Left lung (tissue), 10 donors: Measurements from ENCODE around the gene APMAP. TPM values are rescaled to one million over a fixed set of nuclear protein-coding genes. Genes with fewer than 3 reads are reported as not detected.
A peak's percentile ranks its signal among the peaks of the same experiment; 100 is the strongest.

Source experiments
- ATAC-seq: fragments of 200-7000 bp; cut with Tn5 transposase; one replicate; pipeline ENCODE4 v1.9.1; 2020; ENCODE audit warnings: moderate library complexity
- DNase-seq, 4 donors: peaks; one replicate each; pipeline ENCODE4 v3.0.0-alpha.2; 2013 to 2020
- H3K27ac ChIP-seq, 2 donors: fragments of 200-600 bp; sonication (generic) in 1 of 2; one replicate each; pipeline versions ENCODE4 v1.5.0 to v1.8.0; 2020 to 2021
- H3K27me3 ChIP-seq, 2 donors: fragments of 200-600 bp; sonication (generic) in 1 of 2; one replicate each; pipeline versions ENCODE4 v1.5.0 to v1.8.0; 2020 to 2021
- H3K36me3 ChIP-seq, 2 donors: fragments of 200-600 bp; sonication (generic) in 1 of 2; one replicate each; pipeline versions ENCODE4 v1.5.0 to v1.8.0; 2020 to 2021
- H3K4me1 ChIP-seq, 2 donors: fragments of 200-600 bp; one replicate each; pipeline ENCODE4 v1.8.0; 2021
- H3K4me3 ChIP-seq, 2 donors: fragments of 200-600 bp; sonication (generic) in 1 of 2; one replicate each; pipeline versions ENCODE4 v1.5.0 to v1.8.0; 2020 to 2021; ENCODE audit warnings: mild to moderate bottlenecking in 1 of 2
- H3K9me3 ChIP-seq, 2 donors: fragments of 200-600 bp; sonication (generic) in 1 of 2; one replicate each; pipeline versions ENCODE4 v1.5.0 to v1.8.0; 2020 to 2021
- intact Hi-C, 2 donors: fragments of 100-400 bp; cut with DNase I; formaldehyde crosslinking; loops; one replicate each; pipeline versions ENCODE4 v1.11.2 to v1.14.2; 2022
- polyA plus RNA-seq, 6 donors: library from polyadenylated mRNA; unstranded; fragments of 120-200 nt; gene quantifications; one replicate each; pipeline ENCODE4 v1.2.1, GENCODE V29; 2013; ENCODE audit not compliant: insufficient read length in 6 of 6
- total RNA-seq, 2 donors: library from RNA; stranded (reverse); fragmentation: NEBNext Ultra II Directional; extraction: Animal tissue kit (Norgen Biotek cat#: 25700); gene quantifications; one replicate each; pipeline ENCODE4 v1.2.1, GENCODE V29; 2021
- TF ChIP-seq, protein P1 (sequence below), 2 donors: fragments of 200-600 bp; sonication (generic) in 1 of 2; IDR thresholded peaks; one replicate each; pipeline versions ENCODE4 v1.5.0 to v1.8.0; 2021; ENCODE audit warnings: antibody characterized with exemption in 2 of 2
- donor health status: DM: no; HTN: yes; CAD: no.
- donor health status: DM: no; HTN: no; CAD: no.

APMAP gene
- total and polyA plus RNA-seq, 8 donors = 76.2 to 90.2 (median 83.1) TPM

DNA sequence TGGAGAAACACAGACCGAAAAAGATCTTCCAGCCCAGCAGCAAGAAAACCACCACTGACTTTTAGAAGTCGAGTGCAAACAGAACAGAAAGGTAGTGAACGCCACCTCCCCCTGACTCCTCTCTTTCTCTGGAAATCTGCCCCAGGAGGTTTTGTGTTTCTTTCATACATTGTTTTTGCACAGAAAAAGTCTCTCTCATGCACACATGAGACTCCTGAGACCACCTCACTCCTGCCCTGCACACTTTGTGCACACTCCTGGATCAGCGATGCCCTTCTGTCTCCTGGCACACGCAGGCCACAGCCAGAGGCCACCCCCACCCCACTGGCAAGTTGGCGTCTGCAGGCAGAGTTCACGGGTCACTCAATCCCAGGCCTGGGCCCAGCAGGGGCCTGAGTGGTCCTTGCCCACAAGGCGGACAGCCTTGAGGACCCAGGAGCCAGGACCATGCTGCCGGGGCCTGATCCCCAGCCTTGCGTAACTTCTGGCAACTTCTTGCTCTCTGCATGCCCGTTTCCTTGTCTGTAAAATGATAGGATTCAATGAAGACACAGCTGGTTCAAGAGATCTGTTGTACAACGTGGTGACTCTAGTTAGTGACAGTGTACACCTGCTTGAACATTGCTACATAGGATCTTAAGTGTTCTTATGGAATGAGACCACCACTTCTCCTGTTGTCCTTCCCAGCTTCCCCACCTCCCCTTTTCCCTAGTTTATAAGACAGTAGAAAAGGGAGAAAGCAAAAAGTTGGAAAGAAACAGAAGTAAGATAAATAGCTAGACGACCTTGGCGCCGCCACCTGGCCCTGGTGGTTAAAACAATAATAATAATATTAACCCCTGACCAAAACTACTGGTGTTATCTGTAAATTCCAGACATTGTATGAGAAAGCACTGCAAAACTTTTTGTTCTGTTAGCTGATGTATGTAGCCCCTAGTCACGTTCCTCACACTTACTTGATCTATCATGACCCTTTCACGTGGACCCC lies 73.7 kb downstream of the APMAP start:
- intact Hi-C loops = no loop called here
- no peaks in the 10 kb centered on the region for H3K36me3 ChIP-seq
- peaks cover 0 to 5% of the 10 kb centered on the region in 2 donors for H3K27me3 ChIP-seq
- H3K4me1 ChIP-seq = peaks cover 6 to 8% of the 10 kb centered on the region in 2 donors
- H3K27ac ChIP-seq = no peak overlapping the region
- no peaks in the 10 kb centered on the region for H3K9me3 ChIP-seq
- TF ChIP-seq, protein P1, sequence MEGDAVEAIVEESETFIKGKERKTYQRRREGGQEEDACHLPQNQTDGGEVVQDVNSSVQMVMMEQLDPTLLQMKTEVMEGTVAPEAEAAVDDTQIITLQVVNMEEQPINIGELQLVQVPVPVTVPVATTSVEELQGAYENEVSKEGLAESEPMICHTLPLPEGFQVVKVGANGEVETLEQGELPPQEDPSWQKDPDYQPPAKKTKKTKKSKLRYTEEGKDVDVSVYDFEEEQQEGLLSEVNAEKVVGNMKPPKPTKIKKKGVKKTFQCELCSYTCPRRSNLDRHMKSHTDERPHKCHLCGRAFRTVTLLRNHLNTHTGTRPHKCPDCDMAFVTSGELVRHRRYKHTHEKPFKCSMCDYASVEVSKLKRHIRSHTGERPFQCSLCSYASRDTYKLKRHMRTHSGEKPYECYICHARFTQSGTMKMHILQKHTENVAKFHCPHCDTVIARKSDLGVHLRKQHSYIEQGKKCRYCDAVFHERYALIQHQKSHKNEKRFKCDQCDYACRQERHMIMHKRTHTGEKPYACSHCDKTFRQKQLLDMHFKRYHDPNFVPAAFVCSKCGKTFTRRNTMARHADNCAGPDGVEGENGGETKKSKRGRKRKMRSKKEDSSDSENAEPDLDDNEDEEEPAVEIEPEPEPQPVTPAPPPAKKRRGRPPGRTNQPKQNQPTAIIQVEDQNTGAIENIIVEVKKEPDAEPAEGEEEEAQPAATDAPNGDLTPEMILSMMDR (IDR thresholded peaks at IDR 0.05) = peak in 1 of 2 donors; percentile 6
- no peak overlapping the region for H3K4me3 ChIP-seq
- ATAC-seq (peak; percentile 11), DNase-seq (no peak)

DNA sequence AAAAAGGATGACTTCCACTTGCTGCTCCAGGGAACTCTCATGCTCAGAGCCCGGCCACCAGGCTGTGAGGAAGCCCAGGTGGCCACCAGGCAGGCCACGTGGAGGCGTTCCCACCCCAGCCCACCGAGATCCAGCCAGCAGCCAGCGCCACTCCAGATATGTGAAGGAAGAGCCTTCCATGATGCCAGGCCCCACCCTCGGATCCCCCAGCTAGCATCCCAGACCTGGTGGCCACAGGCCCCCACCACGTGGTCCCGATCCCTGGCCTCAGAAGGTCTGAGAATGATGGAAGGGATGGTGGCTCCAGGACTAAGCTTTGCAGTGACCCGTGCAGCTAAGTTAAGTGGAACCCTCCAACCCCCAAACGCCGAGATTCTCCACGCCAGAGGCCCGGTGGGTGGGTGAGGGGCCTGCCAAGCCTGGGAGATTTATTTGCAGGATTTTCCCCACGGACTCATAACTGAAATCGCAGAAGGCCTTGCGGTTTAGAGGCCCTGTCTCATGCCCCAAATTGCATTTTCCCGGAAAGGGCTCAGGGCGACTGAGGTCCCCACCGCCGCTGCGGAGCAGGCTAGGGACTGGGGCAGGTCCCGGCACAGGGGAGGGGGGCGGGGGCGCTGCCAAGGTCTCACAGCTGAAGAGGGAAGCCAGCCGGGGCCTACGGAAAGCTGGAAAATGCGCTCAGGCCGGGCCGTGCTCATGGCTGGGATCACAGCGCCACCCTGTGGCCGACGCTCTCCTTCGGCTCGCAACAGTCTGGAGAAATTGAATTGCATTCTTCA lies 74.6 kb downstream of the APMAP start:
- Histone ChIP-seq H3K9me3 (no peaks in the 10 kb centered on the region), H3K4me3 (no peak overlapping the region), H3K36me3 (no peaks in the 10 kb centered on the region), H3K27ac (no peak overlapping the region), H3K27me3 (peaks cover 0 to 5% of the 10 kb centered on the region in 2 donors), H3K4me1 (peaks cover 6 to 8% of the 10 kb centered on the region in 2 donors)
- TF ChIP-seq, protein P1 (IDR thresholded peaks at IDR 0.05) = peak; percentile 78 to 80
- DNase-seq (peak; percentile 62 to 91 (median 82)), ATAC-seq (peak; percentile 99)
- intact Hi-C loops = no loop called here

DNA sequence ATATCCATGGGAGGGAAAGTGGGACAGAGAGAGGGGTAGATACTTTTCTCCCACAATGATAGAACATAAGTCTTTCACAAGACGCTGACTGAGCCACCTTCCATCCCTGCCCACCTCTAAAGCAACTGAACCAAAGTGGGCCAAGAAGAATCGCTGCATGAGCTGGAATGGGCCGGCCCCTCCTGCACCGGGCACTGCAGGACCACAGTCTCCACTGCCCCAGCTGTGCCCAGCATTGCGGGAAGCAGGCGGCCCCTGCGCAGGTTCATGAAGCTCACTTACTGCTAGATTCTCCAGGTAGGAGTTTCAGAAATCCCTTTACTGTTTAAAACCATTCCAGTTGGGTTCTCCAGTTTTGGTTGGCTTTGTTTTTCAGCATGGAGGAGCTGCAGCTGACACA lies 75.5 kb downstream of the APMAP start:
- TF ChIP-seq, protein P1 (IDR thresholded peaks at IDR 0.05) = no peak
- intact Hi-C loops = no loop called here
- Histone ChIP-seq H3K4me3 (no peak overlapping the region), H3K9me3 (no peaks in the 10 kb centered on the region), H3K36me3 (no peaks in the 10 kb centered on the region), H3K27me3 (peaks cover 0 to 5% of the 10 kb centered on the region in 2 donors), H3K27ac (no peak overlapping the region), H3K4me1 (peaks cover 6 to 8% of the 10 kb centered on the region in 2 donors)
- DNase-seq = no peak
- ATAC-seq = no peak

DNA sequence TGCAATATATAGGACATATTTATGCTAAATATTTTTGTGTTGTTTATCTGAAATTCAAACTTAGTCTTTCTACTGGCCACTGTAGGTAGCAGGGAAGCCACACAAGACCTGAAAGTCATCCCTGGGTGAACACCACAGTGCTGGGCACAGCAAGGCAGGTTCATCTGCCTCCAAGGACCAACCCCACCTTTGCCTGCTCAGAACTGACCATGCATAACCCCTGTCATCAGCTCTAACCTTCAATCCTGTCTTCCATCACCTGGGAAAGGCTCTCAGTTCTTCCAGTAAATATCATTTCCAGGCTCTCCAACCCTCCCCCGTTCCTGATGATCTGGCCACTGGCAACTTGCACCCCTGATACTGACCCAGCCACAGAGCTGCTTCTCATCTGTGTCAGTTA lies 76.1 kb downstream of the APMAP start:
- DNase-seq = no peak
- H3K36me3 ChIP-seq = no peaks in the 10 kb centered on the region
- H3K27me3 ChIP-seq = peaks cover 0 to 5% of the 10 kb centered on the region in 2 donors
- H3K27ac ChIP-seq = no peak overlapping the region
- no peak for ATAC-seq
- H3K4me3 ChIP-seq = no peak overlapping the region
- H3K9me3 ChIP-seq = no peaks in the 10 kb centered on the region
- H3K4me1 ChIP-seq = peaks cover 6 to 8% of the 10 kb centered on the region in 2 donors
- intact Hi-C loops = no loop called here
- TF ChIP-seq, protein P1 (IDR thresholded peaks at IDR 0.05) = no peak

DNA sequence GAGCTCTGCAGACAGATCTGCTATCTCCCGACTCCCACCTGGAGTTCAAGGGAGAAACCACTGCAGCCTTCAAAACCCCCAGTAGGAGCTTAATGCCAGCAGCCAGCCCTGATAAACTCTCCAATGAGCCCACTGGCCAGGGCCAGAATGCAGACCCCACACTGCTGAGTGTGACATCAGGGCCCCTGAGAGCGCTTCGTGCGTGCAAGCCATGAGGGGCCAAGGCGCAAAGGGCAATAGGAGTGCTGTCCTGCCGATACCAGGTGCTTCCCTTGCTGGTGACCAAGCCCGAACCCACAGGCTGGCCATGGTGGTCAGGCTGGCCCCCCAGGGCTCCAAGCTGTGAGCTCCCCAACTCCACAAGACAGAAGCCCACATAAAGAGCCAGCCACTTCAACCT lies 76.7 kb downstream of the APMAP start:
- no peaks in the 10 kb centered on the region for H3K36me3 ChIP-seq
- intact Hi-C loops = no loop called here
- H3K4me3 ChIP-seq = no peak overlapping the region
- peaks cover 6 to 8% of the 10 kb centered on the region in 2 donors for H3K4me1 ChIP-seq
- no peaks in the 10 kb centered on the region for H3K9me3 ChIP-seq
- DNase-seq (no peak), ATAC-seq (no peak)
- H3K27ac ChIP-seq = no peak overlapping the region
- H3K27me3 ChIP-seq = peaks cover 0 to 5% of the 10 kb centered on the region in 2 donors
- TF ChIP-seq, protein P1 (IDR thresholded peaks at IDR 0.05) = no peak
